HG03159 (cell line): ENCODE results near the gene GRM4.

Experiments used
- ATAC-seq: cut with Tn5 transposase; IDR thresholded peaks from one replicate; pipeline ENCODE4 v1.9.1; 2021; ENCODE audit warnings: mild to moderate bottlenecking, moderate library complexity; ENCODE audit not compliant: unreplicated experiment

The GRM4 gene

DNA sequence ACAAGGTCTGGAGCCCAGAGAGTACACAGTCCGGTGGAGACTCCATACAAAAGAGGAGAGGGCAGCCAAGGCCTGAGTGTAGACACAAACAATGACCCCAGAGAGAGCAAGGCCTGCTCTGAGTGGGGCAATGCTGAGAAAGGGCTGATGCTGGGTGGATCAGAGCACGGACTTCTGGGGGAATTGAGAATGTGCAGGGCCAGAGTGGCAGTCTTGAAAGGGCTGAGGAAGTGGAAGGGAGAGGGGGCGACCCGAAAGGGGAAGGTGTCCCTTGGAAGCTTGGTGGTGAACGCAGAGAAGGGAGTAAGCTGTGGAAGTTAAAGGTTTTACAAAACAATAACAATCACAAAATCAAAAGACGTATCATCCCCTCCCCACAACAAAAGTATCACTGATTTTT is 12.0 kb upstream of the GRM4 start:
- no peak for ATAC-seq

DNA sequence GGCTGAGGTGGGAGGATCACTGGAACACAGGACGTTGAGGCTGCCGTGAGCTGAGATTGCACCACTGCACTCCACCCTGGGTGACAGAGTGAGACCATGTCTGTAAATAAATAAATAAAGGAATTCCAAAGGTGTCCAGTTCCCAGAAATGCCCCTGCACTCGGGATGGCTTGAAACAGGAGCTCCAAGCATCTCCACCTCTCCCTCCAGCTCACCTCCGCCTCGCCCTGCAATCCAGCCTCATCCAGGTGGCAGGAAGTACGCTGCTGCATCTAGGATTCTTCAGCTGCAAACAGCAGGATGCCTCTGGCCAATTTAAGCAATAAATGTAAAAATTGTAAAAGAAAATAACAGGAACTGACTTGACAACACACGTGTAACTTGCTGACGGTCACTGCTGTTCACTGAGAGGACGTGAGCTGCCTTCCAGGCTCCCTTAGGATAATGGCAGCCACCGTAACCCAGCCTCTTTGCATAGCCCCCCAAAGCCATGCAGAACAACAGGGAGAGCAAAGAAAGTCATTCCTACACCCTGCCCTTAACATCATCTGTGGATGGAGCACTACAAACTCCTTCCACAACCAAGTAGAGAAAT is 11.4 kb upstream of the GRM4 start:
- no peak for ATAC-seq

DNA sequence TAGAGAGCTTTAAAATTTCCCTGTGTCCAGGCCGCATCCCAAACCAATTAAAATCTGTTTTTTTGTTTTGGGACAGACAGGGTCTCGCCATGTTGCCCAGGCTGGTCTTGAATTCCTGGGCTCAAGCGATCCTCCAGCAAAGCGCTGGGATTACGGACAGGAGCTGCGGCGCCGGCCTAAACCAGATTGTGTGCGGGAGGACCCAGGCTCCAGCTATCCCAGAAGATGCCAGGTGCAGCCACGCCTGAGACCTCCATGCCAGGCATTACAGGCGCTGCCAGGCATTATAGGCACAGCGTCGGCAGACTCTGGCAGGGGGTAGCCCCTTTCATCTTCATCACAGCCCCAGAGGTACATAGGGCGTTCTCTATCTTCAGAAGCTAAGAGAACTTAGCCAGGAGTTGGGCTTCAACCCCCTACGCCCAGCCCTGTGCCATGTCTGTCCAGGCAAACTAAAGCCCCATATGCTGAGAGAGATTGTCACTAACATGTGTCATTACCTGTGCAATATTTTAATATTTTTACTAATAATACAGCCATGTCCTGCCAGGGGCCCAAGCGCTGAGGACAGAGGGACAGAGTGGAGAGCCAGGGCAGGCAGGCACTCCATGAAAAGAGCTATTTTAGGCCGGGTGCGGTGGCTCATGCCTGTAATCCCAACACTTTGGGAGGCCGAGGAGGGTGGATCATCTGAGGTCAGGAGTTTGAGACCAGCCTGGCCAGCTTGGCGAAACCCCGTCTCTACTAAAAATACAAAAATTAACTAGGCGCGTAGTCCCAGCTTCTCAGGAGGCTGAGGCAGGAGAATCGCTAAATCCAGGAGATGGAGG is 9.8 kb upstream of the GRM4 start:
- no peak for ATAC-seq

DNA sequence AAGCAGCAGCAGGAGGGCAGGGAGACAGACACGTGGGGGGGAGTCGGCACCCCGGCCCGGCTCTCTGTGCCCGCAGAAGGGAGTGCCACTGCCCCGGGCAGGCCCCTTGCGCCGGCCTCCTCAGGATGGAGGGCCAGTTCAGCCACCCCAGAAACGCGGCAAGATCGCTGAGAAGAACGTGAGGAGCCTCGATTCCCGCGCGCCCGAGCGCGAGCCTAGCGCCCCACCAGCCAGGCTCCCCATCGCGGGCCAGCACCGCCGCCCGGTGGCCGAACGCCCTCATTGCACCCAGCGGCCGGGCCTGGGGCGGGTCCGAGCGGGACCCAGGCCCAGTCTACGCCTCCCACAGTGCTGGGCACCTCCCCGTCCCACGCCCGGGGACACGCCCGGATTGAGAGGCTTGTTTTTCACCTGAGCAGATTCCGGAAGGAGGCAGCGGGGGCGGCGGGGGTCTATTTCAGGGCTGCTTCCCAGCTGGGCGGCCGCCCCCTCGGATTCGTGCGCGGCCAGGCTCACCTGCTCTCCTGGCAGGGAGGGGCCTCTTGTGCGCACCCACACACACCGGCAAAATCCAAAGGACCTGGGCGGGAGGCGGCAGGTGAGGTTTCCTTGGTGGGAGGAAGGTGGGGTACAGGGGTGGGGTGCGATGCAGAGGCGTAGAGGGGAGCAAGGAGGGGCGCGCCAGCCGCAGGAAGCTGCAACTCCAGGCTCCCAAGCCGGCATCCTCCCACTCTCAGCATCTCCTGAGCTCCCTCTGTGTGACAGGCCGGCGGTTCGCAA is 9.0 kb upstream of the GRM4 start:
- ATAC-seq, result no peak

DNA sequence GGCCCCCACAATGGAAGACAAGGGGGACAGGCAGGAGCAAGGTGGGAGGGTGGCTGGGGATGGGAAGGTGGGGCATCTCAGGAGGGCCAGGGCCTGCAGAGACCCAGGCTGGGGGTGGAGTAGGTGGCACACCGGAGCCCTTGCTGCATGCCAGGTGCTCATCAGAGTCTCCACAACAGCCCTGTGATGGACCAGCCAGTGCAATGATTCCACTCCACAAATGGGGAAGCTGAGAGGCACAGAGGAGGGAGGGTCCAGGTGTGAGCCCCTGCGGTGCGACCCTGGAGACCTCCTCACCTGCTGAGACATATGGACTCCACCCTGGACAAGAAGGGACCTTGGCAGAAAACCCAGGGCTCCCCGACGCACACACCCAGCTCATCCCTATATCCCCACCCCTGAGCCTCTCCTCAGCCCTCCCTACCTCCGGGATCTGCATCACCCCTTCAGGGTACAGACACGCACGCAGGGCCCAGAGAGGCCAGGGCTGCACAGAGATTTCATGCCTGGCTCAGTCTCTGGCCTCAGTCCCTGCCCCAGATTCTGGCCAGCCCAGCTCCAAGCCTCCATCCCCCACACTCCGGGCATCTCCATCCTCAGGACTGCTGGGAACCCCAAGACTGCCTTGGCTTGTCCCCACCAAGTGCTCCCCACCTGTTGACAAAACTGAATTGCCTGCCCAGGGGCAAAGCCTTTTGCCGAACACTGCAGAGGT is 7.1 kb upstream of the GRM4 start:
- no peak for ATAC-seq

DNA sequence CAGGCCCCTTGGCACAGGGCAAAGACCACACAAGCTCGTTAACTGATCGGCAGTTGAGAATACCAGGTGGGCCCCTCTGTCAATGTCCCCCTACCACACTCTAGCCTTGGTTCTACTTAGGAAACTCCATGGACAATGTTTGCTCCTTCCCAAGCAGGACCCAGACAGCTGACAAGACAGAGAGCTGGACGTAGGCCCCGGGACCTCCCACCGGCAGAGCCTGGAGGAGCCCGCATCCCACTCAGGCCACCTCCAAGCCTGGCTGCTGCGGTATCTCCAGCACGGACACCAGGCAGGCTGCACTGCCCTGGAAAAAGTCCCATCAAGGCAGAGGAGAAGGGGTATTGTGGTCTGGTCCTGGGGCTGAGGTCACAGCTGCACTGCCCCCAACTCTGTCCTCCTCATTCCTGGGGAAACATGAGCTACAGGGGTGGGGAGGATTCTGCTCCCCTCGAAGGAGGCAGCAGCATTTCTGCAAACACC is 6.2 kb upstream of the GRM4 start:
- no peak for ATAC-seq

DNA sequence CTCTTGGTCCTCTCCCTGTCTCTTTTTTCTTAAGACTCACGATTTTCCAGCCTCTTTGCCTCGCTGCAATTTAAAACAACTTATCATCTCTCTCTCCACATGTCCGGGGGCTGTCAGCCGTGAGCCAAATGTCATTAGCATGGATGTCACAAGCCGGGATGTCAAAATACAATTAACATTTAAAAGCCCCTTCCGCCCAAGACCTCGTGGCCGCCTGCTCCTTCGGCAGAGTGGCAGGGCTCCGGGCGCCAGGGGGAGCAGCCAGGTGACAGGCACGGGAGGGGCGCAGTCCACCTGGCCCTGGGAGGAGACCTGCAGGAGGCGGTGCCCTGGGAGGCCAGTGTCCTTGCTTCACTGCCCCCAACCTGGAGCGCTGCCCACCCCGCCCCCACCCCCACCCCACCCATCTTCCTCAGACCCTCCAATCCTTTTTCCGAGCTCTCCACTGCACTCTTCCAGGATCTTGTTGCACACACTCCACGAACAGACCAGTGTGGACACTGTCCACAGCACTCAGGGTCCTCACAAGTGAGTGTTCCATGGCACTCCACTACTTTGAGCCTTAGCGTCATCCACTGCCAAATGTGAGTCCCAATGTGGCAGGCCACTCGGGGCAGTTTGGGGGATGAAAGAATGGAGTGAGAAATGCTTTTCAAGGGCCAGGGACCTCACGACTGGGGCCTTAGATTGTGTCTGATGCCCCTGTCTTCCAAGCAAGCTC is 5.6 kb upstream of the GRM4 start:
- ATAC-seq, result no peak

DNA sequence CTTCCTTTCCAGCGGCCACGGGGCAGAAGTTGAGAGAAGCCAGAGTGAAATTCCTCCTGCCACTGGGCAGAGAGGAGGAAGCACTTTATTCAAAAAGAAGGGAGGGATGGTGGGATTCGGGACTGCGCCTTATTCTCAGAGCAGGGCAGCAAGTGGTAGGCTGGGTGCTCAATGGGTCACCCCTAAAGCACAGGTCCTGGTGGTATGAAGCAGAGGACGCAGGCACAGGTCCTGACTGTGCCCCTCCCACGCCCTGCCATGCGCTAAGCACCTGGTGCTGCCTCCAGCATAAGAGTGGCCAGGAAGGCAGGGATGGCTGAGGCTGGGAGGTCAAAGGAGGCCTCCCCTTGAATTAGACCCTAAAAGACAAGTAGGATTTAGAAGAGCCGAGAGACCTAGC is 4.9 kb upstream of the GRM4 start:
- no peak for ATAC-seq

DNA sequence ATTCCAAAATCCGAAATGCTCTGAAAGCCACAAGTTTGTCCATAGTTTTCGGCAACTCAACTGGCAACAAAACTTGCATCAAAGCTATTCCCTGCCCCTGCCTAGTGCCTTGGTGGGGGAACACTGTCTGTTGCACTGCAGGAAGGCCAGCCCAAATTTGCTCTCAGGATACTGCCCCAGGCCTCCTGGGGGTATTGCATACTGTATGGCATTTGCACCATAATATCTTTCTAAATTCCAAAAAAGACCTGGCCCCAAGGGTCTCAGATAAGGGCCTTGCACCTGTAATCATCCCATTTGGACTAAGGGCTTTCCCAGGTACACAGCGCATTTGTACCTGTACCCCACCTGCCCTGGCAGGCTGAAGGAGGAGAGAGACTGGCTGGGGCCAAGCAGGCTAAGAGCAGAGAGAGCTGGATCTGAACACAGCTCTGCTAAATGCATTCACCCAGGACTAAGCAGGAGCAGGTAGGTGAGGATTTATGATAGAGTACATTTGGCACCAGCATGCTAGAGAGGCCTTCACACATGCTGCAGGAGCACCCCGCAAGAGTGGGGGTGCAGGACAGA is 4.0 kb upstream of the GRM4 start:
- ATAC-seq, result no peak

DNA sequence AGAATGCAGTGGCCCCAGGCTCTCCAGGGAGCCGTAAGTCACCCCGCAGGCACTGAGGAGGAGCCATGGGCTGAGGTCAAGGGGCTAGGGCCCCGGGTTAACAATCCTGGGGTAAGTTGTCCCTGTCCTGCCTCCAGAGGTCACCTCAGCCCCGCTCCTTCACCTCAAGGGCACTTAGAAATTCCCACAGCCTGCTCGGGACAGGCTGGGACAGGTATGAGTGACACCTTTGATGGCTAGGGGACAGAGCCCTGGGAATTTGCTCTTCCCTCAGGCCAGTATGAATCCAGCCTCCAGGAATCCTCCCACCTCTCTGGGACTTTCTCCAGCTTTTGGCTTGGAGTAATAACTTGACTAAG is 3.5 kb upstream of the GRM4 start:
- no peak for ATAC-seq

DNA sequence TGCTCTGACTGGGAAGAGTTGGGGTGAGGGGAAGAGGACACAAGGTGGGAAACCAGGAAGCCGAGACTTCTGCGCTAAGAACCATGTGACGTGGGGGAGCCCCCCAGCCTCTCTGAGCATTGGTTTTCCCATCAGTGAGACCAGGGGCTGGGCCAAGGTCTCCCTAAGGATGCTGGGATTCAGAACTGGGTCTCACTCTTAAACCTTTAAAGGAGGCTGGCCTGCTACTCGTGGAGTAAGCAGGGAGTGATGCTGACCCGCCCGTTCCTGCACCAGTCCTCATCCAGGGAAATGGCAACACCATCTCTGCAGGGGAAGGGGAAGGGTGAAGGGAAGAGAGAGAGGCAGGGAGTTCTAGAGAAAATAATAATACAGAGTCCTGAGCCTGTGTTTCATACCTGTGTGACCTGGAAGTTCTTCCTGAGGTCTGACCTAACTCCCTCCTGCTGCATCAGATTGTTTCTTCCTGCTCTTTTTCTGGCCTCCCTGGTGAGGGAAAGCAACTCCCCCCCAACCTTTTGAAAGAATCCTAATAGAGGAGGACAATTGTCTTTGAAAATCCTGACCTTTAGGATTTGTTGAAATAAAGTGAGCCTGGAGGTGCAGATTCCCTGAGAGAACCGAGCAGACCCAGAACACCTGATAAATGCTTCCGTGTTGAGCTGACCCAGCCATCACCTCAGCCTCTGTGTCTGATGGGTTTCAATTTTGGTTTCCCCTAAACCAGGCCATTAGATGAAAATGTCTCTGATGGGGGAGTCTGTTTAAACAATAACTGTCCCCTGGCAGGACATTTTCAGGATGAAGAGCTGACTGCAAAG is 3.0 kb upstream of the GRM4 start:
- ATAC-seq, result no peak

DNA sequence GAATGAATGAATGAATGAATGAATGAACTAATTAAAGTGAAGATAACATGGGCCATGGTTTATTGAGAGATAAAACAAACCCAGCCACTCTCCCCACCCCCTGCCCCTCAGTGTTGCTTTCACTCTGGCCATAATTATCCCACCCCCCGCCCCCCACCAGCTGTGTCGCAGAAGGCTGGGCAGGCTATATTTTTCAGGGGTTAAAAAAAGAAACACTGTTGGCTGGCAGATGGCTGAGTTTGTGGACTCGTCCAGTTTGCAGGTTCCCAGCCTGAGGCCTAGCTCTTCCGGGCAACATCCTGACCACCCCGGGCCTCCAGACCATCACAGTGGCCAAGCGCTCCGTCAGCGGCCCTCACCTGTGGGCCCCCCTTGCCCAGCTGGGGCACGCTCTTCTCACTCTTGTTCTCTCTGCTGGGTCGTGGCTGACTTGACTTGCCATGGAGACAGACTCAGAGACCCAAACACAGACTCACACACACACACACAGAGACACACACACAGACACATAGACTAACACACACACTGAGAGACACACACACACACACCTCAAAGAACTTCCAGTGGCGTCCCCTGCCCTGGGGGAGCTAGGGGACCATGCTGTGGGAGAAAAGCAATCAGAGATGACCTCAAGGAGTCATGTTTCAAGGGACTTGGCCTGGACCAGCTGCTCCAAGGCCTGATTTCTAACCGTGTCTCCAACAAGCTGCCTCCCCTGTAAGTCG is 2.2 kb upstream of the GRM4 start:
- ATAC-seq, result no peak

DNA sequence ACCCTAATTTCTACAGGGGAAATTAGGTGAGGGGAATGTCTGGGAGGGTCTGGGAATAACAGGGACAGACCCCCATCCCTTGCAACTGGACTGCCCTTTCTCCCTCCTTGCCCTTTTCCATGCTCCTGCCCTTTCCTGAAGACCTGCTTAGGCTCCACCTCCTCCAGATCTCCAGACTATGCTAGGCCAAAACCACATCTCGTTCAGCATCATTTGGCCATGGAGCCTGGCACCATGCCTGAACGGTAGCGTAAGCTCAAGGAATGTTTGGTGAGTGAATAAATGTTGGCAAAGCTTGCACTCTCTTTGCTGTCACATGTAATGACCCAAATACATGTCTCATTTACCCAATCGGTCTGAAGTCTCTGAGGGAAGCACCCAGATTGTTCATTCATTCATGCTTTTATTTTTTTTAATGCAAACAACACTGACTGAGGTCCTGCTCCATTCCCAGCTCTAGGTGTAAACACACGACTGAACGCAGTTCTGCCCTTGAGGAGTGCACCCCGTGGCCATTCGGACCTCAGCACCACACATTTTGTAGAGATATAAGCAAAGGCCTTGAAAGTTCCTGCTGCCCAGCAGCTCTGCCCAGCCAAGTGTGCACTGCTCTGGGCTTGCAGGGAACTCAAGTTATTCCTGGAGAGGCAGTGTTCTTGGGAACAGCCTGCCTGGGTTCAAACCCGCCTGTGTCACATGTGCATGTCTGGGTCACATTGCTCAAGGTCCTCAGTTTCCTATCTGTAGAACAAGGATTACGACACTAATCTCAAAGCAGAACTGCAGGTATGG is 1.1 kb upstream of the GRM4 start:
- ATAC-seq, result no peak

DNA sequence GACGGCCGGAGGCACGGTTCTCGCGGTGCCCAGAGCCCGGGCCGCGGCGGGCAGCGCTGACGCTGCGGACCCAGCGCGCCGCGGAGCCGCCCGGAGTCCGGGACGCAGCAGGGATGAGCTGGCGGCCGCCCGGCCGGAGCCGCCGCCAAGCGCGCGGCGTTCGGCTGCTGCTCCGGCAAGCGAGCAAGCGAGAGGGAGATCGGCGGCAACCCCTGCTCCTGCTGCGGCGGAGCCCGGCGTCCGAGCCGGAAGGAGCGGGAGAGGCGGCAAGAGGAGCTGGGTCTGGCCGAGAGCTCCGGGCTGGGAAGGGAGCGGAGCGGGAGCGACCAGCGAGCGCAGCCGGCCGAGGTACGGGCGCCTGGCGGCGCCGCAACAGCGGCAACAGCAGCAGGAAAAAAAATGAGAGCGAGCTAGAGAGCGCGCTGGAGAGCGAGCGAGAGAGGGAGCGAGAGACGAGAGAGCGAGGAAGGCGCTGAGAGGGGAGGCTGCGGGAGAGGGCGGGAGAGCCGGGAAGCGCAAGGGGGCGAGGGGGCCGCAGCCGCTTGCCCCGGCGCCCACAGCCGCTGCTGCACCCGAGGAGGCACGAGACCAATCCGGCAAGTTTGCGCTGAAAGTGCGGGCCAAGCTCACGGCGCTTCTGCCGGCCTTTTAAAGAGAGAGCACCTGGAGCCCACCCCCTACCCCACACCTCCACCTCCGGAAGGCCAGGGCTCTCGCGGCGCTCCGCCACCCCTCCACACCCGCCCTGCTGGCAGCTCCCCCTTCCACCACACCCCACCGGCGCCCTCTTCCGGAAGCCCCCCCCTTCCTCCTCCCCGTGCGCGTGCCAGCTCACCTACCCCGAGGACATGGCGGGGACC is 496 bp downstream of the GRM4 start:
- ATAC-seq, result no peak

DNA sequence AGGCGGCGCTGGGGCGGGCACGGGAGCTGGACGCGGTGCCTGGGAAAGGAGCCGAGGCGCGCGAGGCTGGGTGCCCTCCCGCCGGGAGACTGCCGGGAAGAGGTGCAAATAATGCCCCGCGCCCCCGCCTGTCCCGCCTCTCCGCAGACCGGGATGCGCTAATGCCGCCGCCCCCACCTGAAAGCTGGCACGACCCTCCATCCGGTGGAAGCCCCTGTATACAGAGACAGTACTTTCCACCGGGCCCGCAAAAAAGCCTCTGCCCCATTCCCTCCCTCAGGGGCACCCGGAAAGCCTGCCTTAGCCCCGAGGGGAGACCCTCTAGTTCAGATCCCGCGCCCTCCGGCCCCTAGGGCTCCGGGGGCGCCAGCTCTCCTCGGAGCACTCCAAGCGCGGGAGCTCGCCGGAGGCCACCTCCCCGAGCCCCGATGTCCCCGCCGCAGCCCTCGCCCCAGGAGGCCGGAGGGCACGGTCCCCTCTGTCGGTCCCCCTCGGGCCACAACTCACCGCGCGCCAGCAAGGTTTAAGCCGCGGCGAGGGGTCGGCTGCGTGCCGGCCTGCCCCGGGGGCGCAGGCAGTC is 1.2 kb downstream of the GRM4 start:
- no peak for ATAC-seq

DNA sequence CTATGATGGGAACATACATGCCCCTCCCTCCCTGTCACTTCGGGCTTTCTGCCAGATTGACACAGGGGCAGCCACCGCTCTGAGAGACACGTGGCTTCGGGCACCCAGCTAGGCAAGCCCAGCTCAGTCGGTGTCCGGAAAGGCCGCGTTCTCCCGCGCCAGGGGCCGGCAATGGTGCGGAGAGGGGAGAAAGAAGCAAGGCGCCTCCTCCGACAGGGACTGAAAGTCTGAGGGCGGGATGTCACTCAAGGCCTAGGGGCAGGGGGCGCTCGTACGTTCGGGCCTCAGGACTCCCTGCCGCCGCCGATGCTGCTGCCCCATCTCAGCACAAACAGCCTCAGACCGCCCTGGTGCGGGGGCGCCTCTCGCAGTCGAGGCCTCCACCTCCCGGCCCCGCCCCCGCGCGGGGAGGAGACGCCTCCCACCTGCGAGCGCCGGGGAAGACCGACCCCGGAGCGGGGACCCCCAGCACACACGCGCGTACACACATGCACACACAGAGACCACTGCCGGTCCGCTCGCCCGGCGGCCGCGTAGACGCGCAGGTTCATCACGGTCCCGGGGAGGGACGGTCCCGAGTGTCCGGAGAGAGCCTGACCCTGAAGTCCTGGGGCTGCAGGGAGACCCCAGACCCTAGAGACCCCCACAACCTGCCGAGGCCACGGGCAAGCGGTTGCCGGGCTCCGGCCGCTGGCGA is 1.9 kb downstream of the GRM4 start:
- ATAC-seq, result no peak
